OCI-LY7 (cell line): ENCODE results near the gene UNC13A.

ENCODE experiments used
- EZH2phosphoT487 ChIP-seq: fragments of 200-600 bp; sonication (generic); IDR thresholded peaks from 2 replicates; pipeline ENCODE4 v1.6.1; 2018; ENCODE audit warnings: low read depth, borderline replicate concordance, mild to moderate bottlenecking, mixed run types, antibody characterized with exemption, low read length, moderate library complexity, mixed read lengths
- TF ChIP-seq, protein P1 (sequence below): fragments of 200-600 bp; sonication (generic); conservative IDR thresholded peaks from 2 replicates; pipeline ENCODE4 v1.5.1; 2014; ENCODE audit warnings: mild to moderate bottlenecking, antibody characterized with exemption, low read length, moderate library complexity, mixed read lengths

DNA sequence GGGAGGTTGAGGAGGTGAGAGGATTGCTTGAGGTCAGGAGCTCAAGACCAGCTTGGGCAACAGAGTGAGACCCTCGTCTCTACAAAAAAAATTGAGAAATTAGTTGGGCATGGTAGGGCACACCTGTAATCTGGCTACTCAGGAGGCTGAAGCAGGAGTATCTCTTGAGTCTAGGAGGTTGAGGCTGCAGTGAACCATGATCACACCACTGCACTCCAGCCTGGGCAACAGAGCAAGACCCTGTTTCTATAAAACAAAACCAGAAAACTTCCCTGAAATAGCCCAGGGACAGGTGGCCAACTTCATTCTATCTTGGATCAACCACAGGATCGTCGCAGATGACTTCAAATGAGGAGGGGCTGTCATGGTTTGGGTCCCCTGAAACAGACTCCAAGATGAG lies 104.0 kb downstream of the UNC13A start:
- TF ChIP-seq, protein P1, sequence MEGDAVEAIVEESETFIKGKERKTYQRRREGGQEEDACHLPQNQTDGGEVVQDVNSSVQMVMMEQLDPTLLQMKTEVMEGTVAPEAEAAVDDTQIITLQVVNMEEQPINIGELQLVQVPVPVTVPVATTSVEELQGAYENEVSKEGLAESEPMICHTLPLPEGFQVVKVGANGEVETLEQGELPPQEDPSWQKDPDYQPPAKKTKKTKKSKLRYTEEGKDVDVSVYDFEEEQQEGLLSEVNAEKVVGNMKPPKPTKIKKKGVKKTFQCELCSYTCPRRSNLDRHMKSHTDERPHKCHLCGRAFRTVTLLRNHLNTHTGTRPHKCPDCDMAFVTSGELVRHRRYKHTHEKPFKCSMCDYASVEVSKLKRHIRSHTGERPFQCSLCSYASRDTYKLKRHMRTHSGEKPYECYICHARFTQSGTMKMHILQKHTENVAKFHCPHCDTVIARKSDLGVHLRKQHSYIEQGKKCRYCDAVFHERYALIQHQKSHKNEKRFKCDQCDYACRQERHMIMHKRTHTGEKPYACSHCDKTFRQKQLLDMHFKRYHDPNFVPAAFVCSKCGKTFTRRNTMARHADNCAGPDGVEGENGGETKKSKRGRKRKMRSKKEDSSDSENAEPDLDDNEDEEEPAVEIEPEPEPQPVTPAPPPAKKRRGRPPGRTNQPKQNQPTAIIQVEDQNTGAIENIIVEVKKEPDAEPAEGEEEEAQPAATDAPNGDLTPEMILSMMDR = no peak
- TF ChIP-seq EZH2phosphoT487 = no peak
